Epithelial cell of proximal tubule (primary cell): ENCODE data around the gene OSBPL2. TPM values are rescaled to one million over a fixed set of nuclear protein-coding genes. Genes with fewer than 3 reads are reported as not detected.
A peak's percentile ranks its signal among the peaks of the same experiment; 100 is the strongest.

Experiments used
- DNase-seq: peaks from one replicate; pipeline ENCODE4 v3.0.0-alpha.2; 2011; ENCODE audit warnings: low read depth
- H3K4me3 ChIP-seq: 2 replicates; pipeline ENCODE4 v1.5.1; 2011; ENCODE audit warnings: low read depth, mild to moderate bottlenecking, low read length
- CTCF ChIP-seq: conservative IDR thresholded peaks from 2 replicates; pipeline ENCODE4 v1.5.1; 2012; ENCODE audit warnings: low read depth, mild to moderate bottlenecking, low read length
- total RNA-seq: library from RNA; depleted of rRNA; stranded (reverse); fragments of >200 nt; gene quantifications from 2 replicates; pipeline ENCODE4 v1.2.3, GENCODE V29; 2015

The OSBPL2 gene
- total RNA-seq, 1 donor from 2014 or later: 20.6 TPM

- DNase-seq: no peak
- TF ChIP-seq CTCF: no peak
- H3K4me3 ChIP-seq: no peak overlapping the region
Measured at GRCh38 chr20:62237514-62237800, 864 bp upstream of the OSBPL2 start.

GRCh38 chr20:62238569-62239277 is 402 bp downstream of the OSBPL2 start:
- TF ChIP-seq CTCF: no peak
- DNase-seq: no peak

GRCh38 chr20:62239278-62239879 is 1.1 kb downstream of the OSBPL2 start:
- peak overlapping the region; percentile 81 for H3K4me3 ChIP-seq
- DNase-seq: no peak
- no peak for TF ChIP-seq CTCF

More at GRCh38 chr20:62238569-62239277, 402 bp downstream of the OSBPL2 start:
- peak overlapping the region; percentile 81 for H3K4me3 ChIP-seq

GRCh38 chr20:62240020-62240685 is 1.8 kb downstream of the OSBPL2 start:
- no peak overlapping the region for H3K4me3 ChIP-seq
- DNase-seq: no peak

GRCh38 chr20:62241506-62241905 is 3.2 kb downstream of the OSBPL2 start:
- no peak for TF ChIP-seq CTCF
- DNase-seq: no peak
- H3K4me3 ChIP-seq: no peak overlapping the region

More at GRCh38 chr20:62240020-62240685, 1.8 kb downstream of the OSBPL2 start:
- TF ChIP-seq CTCF: no peak

GRCh38 chr20:62242176-62242575 is 3.9 kb downstream of the OSBPL2 start:
- no peak for TF ChIP-seq CTCF
- no peak overlapping the region for H3K4me3 ChIP-seq
- DNase-seq: no peak
